ENCODE results near the gene SEPTIN8.

The SEPTIN8 gene

GRCh38 chr5:132764671-132765238, 12.3 kb downstream of the SEPTIN8 start:
- no peak for DNase-seq

- DNase-seq: no peak
These were observed 13.0 kb downstream of the SEPTIN8 start for GRCh38 chr5:132764051-132764450.

- DNase-seq: no peak
These were observed 13.6 kb downstream of the SEPTIN8 start for GRCh38 chr5:132763181-132764036.

- DNase-seq: no peak
These were observed 14.6 kb downstream of the SEPTIN8 start for GRCh38 chr5:132762246-132763000.

GRCh38 chr5:132761321-132762240, 15.5 kb downstream of the SEPTIN8 start:
- DNase-seq: no peak

GRCh38 chr5:132760601-132761317, 16.3 kb downstream of the SEPTIN8 start:
- DNase-seq: no peak

GRCh38 chr5:132760049-132760420, 17.0 kb downstream of the SEPTIN8 start:
- no peak for DNase-seq

GRCh38 chr5:132759114-132760048, 17.7 kb downstream of the SEPTIN8 start:
- DNase-seq: no peak

- no peak for DNase-seq
These were observed 18.6 kb downstream of the SEPTIN8 start for GRCh38 chr5:132758451-132758850.

- DNase-seq: no peak
These were observed 20.5 kb downstream of the SEPTIN8 start for GRCh38 chr5:132756542-132756941.

GRCh38 chr5:132754947-132755346, 22.1 kb downstream of the SEPTIN8 start:
- DNase-seq: peak; percentile 46

- DNase-seq: no peak
These were observed 22.9 kb downstream of the SEPTIN8 start for GRCh38 chr5:132754111-132754510.

GRCh38 chr5:132753135-132753987, 23.7 kb downstream of the SEPTIN8 start:
- DNase-seq: no peak

GRCh38 chr5:132752581-132753125, 24.4 kb downstream of the SEPTIN8 start:
- no peak for DNase-seq

- no peak for DNase-seq
These were observed 25.0 kb downstream of the SEPTIN8 start for GRCh38 chr5:132751971-132752580.

- DNase-seq: peak; percentile 77
These were observed 25.6 kb downstream of the SEPTIN8 start for GRCh38 chr5:132751444-132751843.

GRCh38 chr5:132750471-132751230, 26.4 kb downstream of the SEPTIN8 start:
- DNase-seq: no peak

GRCh38 chr5:132749506-132749905, 27.5 kb downstream of the SEPTIN8 start:
- DNase-seq: no peak

Measured in fibroblast of skin of scalp (primary cell).